Left lung (tissue), 10 donors: ENCODE results near the gene TAAR2. TPM values are rescaled to one million over a fixed set of nuclear protein-coding genes. Genes with fewer than 3 reads are reported as not detected.
A peak's percentile ranks its signal among the peaks of the same experiment; 100 is the strongest.

Source experiments
- ATAC-seq: fragments of 200-7000 bp; cut with Tn5 transposase; one replicate; pipeline ENCODE4 v1.9.1; 2020; ENCODE audit warnings: moderate library complexity
- DNase-seq, 4 donors: peaks; one replicate each; pipeline ENCODE4 v3.0.0-alpha.2; 2013 to 2020
- H3K27ac ChIP-seq, 2 donors: fragments of 200-600 bp; sonication (generic) in 1 of 2; one replicate each; pipeline versions ENCODE4 v1.5.0 to v1.8.0; 2020 to 2021
- H3K27me3 ChIP-seq, 2 donors: fragments of 200-600 bp; sonication (generic) in 1 of 2; one replicate each; pipeline versions ENCODE4 v1.5.0 to v1.8.0; 2020 to 2021
- H3K36me3 ChIP-seq, 2 donors: fragments of 200-600 bp; sonication (generic) in 1 of 2; one replicate each; pipeline versions ENCODE4 v1.5.0 to v1.8.0; 2020 to 2021
- H3K4me1 ChIP-seq, 2 donors: fragments of 200-600 bp; one replicate each; pipeline ENCODE4 v1.8.0; 2021
- H3K4me3 ChIP-seq, 2 donors: fragments of 200-600 bp; sonication (generic) in 1 of 2; one replicate each; pipeline versions ENCODE4 v1.5.0 to v1.8.0; 2020 to 2021; ENCODE audit warnings: mild to moderate bottlenecking in 1 of 2
- H3K9me3 ChIP-seq, 2 donors: fragments of 200-600 bp; sonication (generic) in 1 of 2; one replicate each; pipeline versions ENCODE4 v1.5.0 to v1.8.0; 2020 to 2021
- CTCF ChIP-seq, 2 donors: fragments of 200-600 bp; sonication (generic) in 1 of 2; IDR thresholded peaks; one replicate each; pipeline versions ENCODE4 v1.5.0 to v1.8.0; 2021; ENCODE audit warnings: antibody characterized with exemption in 2 of 2
- intact Hi-C, 2 donors: fragments of 100-400 bp; cut with DNase I; formaldehyde crosslinking; loops; one replicate each; pipeline versions ENCODE4 v1.11.2 to v1.14.2; 2022
- polyA plus RNA-seq, 6 donors: library from polyadenylated mRNA; unstranded; fragments of 120-200 nt; gene quantifications; one replicate each; pipeline ENCODE4 v1.2.1, GENCODE V29; 2013; ENCODE audit not compliant: insufficient read length in 6 of 6
- total RNA-seq, 2 donors: library from RNA; stranded (reverse); fragmentation: NEBNext Ultra II Directional; extraction: Animal tissue kit (Norgen Biotek cat#: 25700); gene quantifications; one replicate each; pipeline ENCODE4 v1.2.1, GENCODE V29; 2021
- donor health status: DM: no; HTN: yes; CAD: no.
- donor health status: DM: no; HTN: no; CAD: no.

Gene TAAR2
- total and polyA plus RNA-seq, 8 donors = not detected

- no peak for ATAC-seq
- Histone ChIP-seq H3K27ac (no peak overlapping the region), H3K9me3 (no peaks in the 10 kb centered on the region), H3K36me3 (no peaks in the 10 kb centered on the region), H3K4me3 (no peak overlapping the region), H3K4me1 (no peaks in the 10 kb centered on the region), H3K27me3 (peaks cover 0 to 10% of the 10 kb centered on the region in 2 donors)
- no peak for DNase-seq
- intact Hi-C loops = no loop called here
- peak in 1 of 2 donors; percentile 12 for TF ChIP-seq CTCF (IDR thresholded peaks at IDR 0.05)
Measured at GRCh38 chr6:132598473-132598872, 25.6 kb downstream of the TAAR2 start.

GRCh38 chr6:132596201-132596600 lies 27.9 kb downstream of the TAAR2 start:
- H3K4me3 ChIP-seq = no peak overlapping the region
- H3K4me1 ChIP-seq = no peaks in the 10 kb centered on the region
- no peak for DNase-seq
- peaks cover 0 to 10% of the 10 kb centered on the region in 2 donors for H3K27me3 ChIP-seq
- intact Hi-C loops = no loop called here
- no peak overlapping the region for H3K27ac ChIP-seq
- no peak for TF ChIP-seq CTCF (IDR thresholded peaks at IDR 0.05)
- no peak for ATAC-seq
- no peaks in the 10 kb centered on the region for H3K9me3 ChIP-seq
- H3K36me3 ChIP-seq = no peaks in the 10 kb centered on the region

- peaks cover 0 to 1% of the 10 kb centered on the region in 2 donors for H3K27me3 ChIP-seq
- peak overlapping the region in 1 of 2 donors; percentile 45 for H3K27ac ChIP-seq
- no peak for TF ChIP-seq CTCF (IDR thresholded peaks at IDR 0.05)
- H3K4me1 ChIP-seq = no peaks in the 10 kb centered on the region
- intact Hi-C loops = no loop called here
- DNase-seq (no peak), ATAC-seq (no peak)
- H3K9me3 ChIP-seq = no peaks in the 10 kb centered on the region
- H3K36me3 ChIP-seq = no peaks in the 10 kb centered on the region
- no peak overlapping the region for H3K4me3 ChIP-seq
Measured at GRCh38 chr6:132592855-132593254, 31.2 kb downstream of the TAAR2 start.

- Histone ChIP-seq H3K9me3 (no peaks in the 10 kb centered on the region), H3K27ac (no peak overlapping the region), H3K36me3 (no peaks in the 10 kb centered on the region), H3K4me3 (no peak overlapping the region), H3K4me1 (no peaks in the 10 kb centered on the region), H3K27me3 (no peaks in the 10 kb centered on the region)
- TF ChIP-seq CTCF (IDR thresholded peaks at IDR 0.05) = no peak
- ATAC-seq = no peak
- DNase-seq = no peak
- intact Hi-C loops = no loop called here
Measured at GRCh38 chr6:132590362-132590761, 33.7 kb downstream of the TAAR2 start.

- no peak for TF ChIP-seq CTCF (IDR thresholded peaks at IDR 0.05)
- Histone ChIP-seq H3K36me3 (no peaks in the 10 kb centered on the region), H3K4me3 (no peak within 1 kb of the TSS), H3K27ac (no peak within 1 kb of the TSS), H3K9me3 (no peaks in the 10 kb centered on the region), H3K4me1 (no peaks in the 10 kb centered on the region), H3K27me3 (no peaks in the 10 kb centered on the region)
- no peak for ATAC-seq
- DNase-seq = no peak
- intact Hi-C loops = no loop called here
Measured at GRCh38 chr6:132589454-132589853, 34.6 kb downstream of the TAAR2 start, which contains the start of gene TAAR5. Gene TAAR5, minus strand, starts transcription at chr6:132589741. Its CDS starts 55 bp downstream, at chr6:132589686.
